Liver (tissue), 9 donors: ENCODE measurements around the gene TSPEAR. TPM values are rescaled to one million over a fixed set of nuclear protein-coding genes. Genes with fewer than 3 reads are reported as not detected.

Source experiments
- DNase-seq: peaks from one replicate; pipeline ENCODE4 v3.0.0-alpha.2; 2017; ENCODE audit warnings: low spot score
- H3K27ac ChIP-seq, 2 donors: one replicate each; pipeline ENCODE4 v1.7.0; 2013; ENCODE audit warnings: inconsistent platforms in 2 of 2, low read length in 2 of 2, control low read depth in 1 of 2, low read depth in 1 of 2, mild to moderate bottlenecking in 1 of 2
- H3K27me3 ChIP-seq, 4 donors: one replicate each; pipeline versions ENCODE4 v1.6.1 to v1.7.0; 2013; ENCODE audit warnings: low read length in 3 of 4, inconsistent platforms in 1 of 4, mild to moderate bottlenecking in 1 of 4, moderate library complexity in 1 of 4; ENCODE audit not compliant: control insufficient read depth in 4 of 4, insufficient read depth in 4 of 4
- H3K36me3 ChIP-seq, 4 donors: one replicate each; pipeline versions ENCODE4 v1.6.1 to v1.7.0; 2013; ENCODE audit warnings: low read length in 3 of 4, mild to moderate bottlenecking in 3 of 4, low read depth in 1 of 4, moderate library complexity in 1 of 4; ENCODE audit not compliant: control insufficient read depth in 4 of 4, insufficient read depth in 3 of 4
- H3K4me1 ChIP-seq, 4 donors: one replicate each; pipeline versions ENCODE4 v1.6.1 to v1.7.0; 2013; ENCODE audit warnings: low read length in 3 of 4, mild to moderate bottlenecking in 3 of 4, moderate library complexity in 1 of 4; ENCODE audit not compliant: control insufficient read depth in 4 of 4, insufficient read depth in 4 of 4
- H3K4me3 ChIP-seq, 3 donors: one replicate each; pipeline versions ENCODE4 v1.6.1 to v1.7.0; 2013; ENCODE audit warnings: low read length in 3 of 3, control low read depth in 1 of 3, low read depth in 1 of 3, mild to moderate bottlenecking in 1 of 3
- H3K9ac ChIP-seq, 2 donors: one replicate each; pipeline ENCODE4 v1.7.0; 2013; ENCODE audit warnings: low read length in 2 of 2, mild to moderate bottlenecking in 2 of 2, moderate library complexity in 2 of 2, control low read depth in 1 of 2, low read depth in 1 of 2
- H3K9me3 ChIP-seq, 4 donors: one replicate each; pipeline versions ENCODE4 v1.6.1 to v1.7.0; 2013; ENCODE audit warnings: low read length in 3 of 4; ENCODE audit not compliant: control insufficient read depth in 4 of 4
- FOXA1 ChIP-seq: IDR thresholded peaks from 2 replicates; pipeline ENCODE4 v1.6.1; 2016; ENCODE audit warnings: antibody characterized with exemption
- FOXA2 ChIP-seq: IDR thresholded peaks from 2 replicates; pipeline ENCODE4 v1.6.1; 2016; ENCODE audit warnings: antibody characterized with exemption
- GABPA ChIP-seq, 2 donors: IDR thresholded peaks in 1 of 2; conservative IDR thresholded peaks in 1 of 2; 2 replicates each; pipeline ENCODE4 v1.6.1; 2016; ENCODE audit warnings: antibody characterized with exemption in 2 of 2, mild to moderate bottlenecking in 1 of 2, moderate library complexity in 1 of 2
- HNF4A ChIP-seq, 2 donors: conservative IDR thresholded peaks; 2 replicates each; pipeline ENCODE4 v1.6.1; 2016; ENCODE audit warnings: antibody characterized with exemption in 2 of 2, mild to moderate bottlenecking in 2 of 2
- JUND ChIP-seq, 2 donors: IDR thresholded peaks; 2 replicates each; pipeline ENCODE4 v1.6.1; 2016; ENCODE audit warnings: antibody characterized with exemption in 2 of 2
- NR2F2 ChIP-seq: IDR thresholded peaks from 2 replicates; pipeline ENCODE4 v1.6.1; 2016; ENCODE audit warnings: antibody characterized with exemption
- RAD21 ChIP-seq, 2 donors: IDR thresholded peaks; 2 replicates each; pipeline ENCODE4 v1.6.1; 2016; ENCODE audit warnings: antibody characterized with exemption in 2 of 2, mild to moderate bottlenecking in 2 of 2
- REST ChIP-seq: IDR thresholded peaks from 2 replicates; pipeline ENCODE4 v1.6.1; 2016; ENCODE audit warnings: antibody characterized with exemption, mild to moderate bottlenecking
- RXRA ChIP-seq, 2 donors: IDR thresholded peaks; 2 replicates each; pipeline ENCODE4 v1.6.1; 2017 to 2018; ENCODE audit warnings: antibody characterized with exemption in 2 of 2, mild to moderate bottlenecking in 1 of 2
- SP1 ChIP-seq: IDR thresholded peaks from 2 replicates; pipeline ENCODE4 v1.6.1; 2018; ENCODE audit warnings: antibody characterized with exemption, mild to moderate bottlenecking
- YY1 ChIP-seq: IDR thresholded peaks from 2 replicates; pipeline ENCODE4 v1.6.1; 2016; ENCODE audit warnings: antibody characterized with exemption, mild to moderate bottlenecking
- ZBTB33 ChIP-seq: IDR thresholded peaks from 2 replicates; pipeline ENCODE4 v1.6.1; 2016; ENCODE audit warnings: antibody characterized with exemption
- WGBS: extraction: QIAGEN DNeasy Blood & Tissue Kit; methylation state at CpG from one replicate; pipeline ENCODE4 v1.1.7; 2013; 5-methylcytosine and 5-hydroxymethylcytosine counted together
- polyA plus RNA-seq, 2 donors: library from polyadenylated mRNA; stranded (reverse) in 1 of 2; unstranded in 1 of 2; fragments of 200-250 nt in 1 of 2; fragments of >200 nt in 1 of 2; fragmentation: Nextera tagmentation in 1 of 2; extraction: Ambion mirVana in 1 of 2; gene quantifications; one replicate each; pipeline versions ENCODE4 v1.2.1 to v1.2.3, GENCODE V29; 2013 to 2015
- total RNA-seq, 2 donors: library from RNA; depleted of rRNA; stranded (reverse); fragments of >200 nt; gene quantifications; one replicate each; pipeline ENCODE4 v1.2.3, GENCODE V29; 2014
- TF ChIP-seq, protein P1 (sequence below): fragments of 150-350 bp; IDR thresholded peaks from 2 replicates; pipeline ENCODE4 v1.5.1; 2017; ENCODE audit warnings: improper control_type of control experiment, low read depth, low read length; ENCODE audit not compliant: missing input control
- TF ChIP-seq, protein P2 (sequence below): IDR thresholded peaks from 2 replicates; pipeline ENCODE4 v1.6.1; 2016; ENCODE audit warnings: antibody characterized with exemption
- TF ChIP-seq, protein P3 (sequence below): IDR thresholded peaks from 2 replicates; pipeline ENCODE4 v1.6.1; 2016; ENCODE audit warnings: antibody characterized with exemption
- donor health status: healthy.
- donor health status: healthy.
- donor health status: healthy.
- donor health status: healthy.
- donor health status: healthy.

TSPEAR gene
- total and polyA plus RNA-seq, 4 donors = under 0.01 to 0.14 (median 0.01) TPM; not detected in 1

- H3K36me3 ChIP-seq = no peaks in the 10 kb centered on the region
- no peak overlapping the region for H3K9ac ChIP-seq
- DNase-seq = no peak
- no peak overlapping the region for H3K27ac ChIP-seq
- H3K9me3 ChIP-seq = no peaks in the 10 kb centered on the region
- no peak overlapping the region for H3K4me3 ChIP-seq
- TF ChIP-seq, protein P1, sequence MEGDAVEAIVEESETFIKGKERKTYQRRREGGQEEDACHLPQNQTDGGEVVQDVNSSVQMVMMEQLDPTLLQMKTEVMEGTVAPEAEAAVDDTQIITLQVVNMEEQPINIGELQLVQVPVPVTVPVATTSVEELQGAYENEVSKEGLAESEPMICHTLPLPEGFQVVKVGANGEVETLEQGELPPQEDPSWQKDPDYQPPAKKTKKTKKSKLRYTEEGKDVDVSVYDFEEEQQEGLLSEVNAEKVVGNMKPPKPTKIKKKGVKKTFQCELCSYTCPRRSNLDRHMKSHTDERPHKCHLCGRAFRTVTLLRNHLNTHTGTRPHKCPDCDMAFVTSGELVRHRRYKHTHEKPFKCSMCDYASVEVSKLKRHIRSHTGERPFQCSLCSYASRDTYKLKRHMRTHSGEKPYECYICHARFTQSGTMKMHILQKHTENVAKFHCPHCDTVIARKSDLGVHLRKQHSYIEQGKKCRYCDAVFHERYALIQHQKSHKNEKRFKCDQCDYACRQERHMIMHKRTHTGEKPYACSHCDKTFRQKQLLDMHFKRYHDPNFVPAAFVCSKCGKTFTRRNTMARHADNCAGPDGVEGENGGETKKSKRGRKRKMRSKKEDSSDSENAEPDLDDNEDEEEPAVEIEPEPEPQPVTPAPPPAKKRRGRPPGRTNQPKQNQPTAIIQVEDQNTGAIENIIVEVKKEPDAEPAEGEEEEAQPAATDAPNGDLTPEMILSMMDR = no peak
- TF ChIP-seq HNF4A (conservative IDR thresholded peaks at IDR 0.05) (no peak), NR2F2 (no peak)
- WGBS = 73% methylated on average over 7 of the region's 7 CpGs
- H3K4me1 ChIP-seq = no peaks in the 10 kb centered on the region
- H3K27me3 ChIP-seq = no peaks in the 10 kb centered on the region
Observed at GRCh38 chr21:44535963-44536362, 175.4 kb downstream of the TSPEAR start.

GRCh38 chr21:44534688-44535087 is 176.7 kb downstream of the TSPEAR start:
- DNase-seq = no peak
- Histone ChIP-seq H3K27ac (no peak overlapping the region), H3K36me3 (no peaks in the 10 kb centered on the region), H3K9me3 (no peaks in the 10 kb centered on the region), H3K27me3 (no peaks in the 10 kb centered on the region), H3K9ac (no peak overlapping the region), H3K4me1 (no peaks in the 10 kb centered on the region), H3K4me3 (no peak overlapping the region)
- TF ChIP-seq, protein P2, sequence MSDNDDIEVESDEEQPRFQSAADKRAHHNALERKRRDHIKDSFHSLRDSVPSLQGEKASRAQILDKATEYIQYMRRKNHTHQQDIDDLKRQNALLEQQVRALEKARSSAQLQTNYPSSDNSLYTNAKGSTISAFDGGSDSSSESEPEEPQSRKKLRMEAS = no peak
- TF ChIP-seq RAD21 (IDR thresholded peaks at IDR 0.05) = no peak
- 94% methylated on average over 6 of the region's 6 CpGs for WGBS

DNA sequence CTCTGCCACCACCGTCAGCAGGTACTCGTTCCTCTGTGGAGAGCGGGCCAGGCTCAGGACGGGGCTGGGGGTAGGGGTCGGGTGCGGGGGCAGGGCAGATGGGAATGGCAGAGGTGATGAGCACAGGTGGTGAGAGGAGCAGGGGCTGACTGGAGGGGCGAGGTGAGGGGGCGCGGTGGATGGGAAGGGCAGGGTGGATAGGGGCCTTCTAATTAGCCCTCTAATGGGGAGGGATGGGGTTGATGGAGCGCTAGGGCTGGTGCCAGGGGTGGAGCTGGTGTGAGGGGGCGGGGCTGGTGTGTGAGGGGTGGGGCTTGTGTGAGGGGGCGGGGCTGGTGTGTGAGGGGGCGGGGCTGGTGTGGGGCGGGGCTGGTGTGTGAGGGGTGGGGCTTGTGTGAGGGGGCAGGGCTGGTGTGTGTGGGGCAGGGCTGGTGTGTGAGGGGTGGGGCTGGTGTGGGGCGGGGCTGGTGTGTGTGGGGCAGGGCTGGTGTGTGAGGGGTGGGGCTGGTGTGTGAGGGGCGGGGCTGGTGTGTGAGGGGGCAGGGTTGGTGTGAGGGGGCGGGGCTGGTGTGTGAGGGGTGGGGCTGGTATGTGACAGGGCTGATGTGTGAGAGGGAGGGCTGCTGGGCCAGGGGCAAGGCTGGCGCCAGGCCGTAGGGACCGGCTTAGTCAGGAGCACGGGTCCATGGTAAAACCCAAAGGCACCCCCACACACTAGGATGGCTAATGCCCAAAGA is 177.3 kb downstream of the TSPEAR start:
- Histone ChIP-seq H3K9me3 (no peaks in the 10 kb centered on the region), H3K4me3 (no peak overlapping the region), H3K4me1 (no peaks in the 10 kb centered on the region), H3K9ac (no peak overlapping the region), H3K27ac (no peak overlapping the region), H3K36me3 (no peaks in the 10 kb centered on the region), H3K27me3 (no peaks in the 10 kb centered on the region)
- 86% methylated on average over 21 of the region's 21 CpGs for WGBS
- no peak for DNase-seq
- no peak for TF ChIP-seq ZBTB33
- TF ChIP-seq JUND (IDR thresholded peaks at IDR 0.05) = no peak
- TF ChIP-seq FOXA2 = no peak
- no peak for TF ChIP-seq YY1
- TF ChIP-seq FOXA1 = no peak
- no peak for TF ChIP-seq REST
- no peak for TF ChIP-seq SP1
- no peak for TF ChIP-seq RXRA (IDR thresholded peaks at IDR 0.05)
- TF ChIP-seq, protein P3, sequence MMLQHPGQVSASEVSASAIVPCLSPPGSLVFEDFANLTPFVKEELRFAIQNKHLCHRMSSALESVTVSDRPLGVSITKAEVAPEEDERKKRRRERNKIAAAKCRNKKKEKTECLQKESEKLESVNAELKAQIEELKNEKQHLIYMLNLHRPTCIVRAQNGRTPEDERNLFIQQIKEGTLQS = no peak
- TF ChIP-seq RAD21 (IDR thresholded peaks at IDR 0.05) = no peak
- TF ChIP-seq HNF4A (conservative IDR thresholded peaks at IDR 0.05) = no peak
- TF ChIP-seq NR2F2 = no peak
- TF ChIP-seq, protein P2 = no peak
- no peak for TF ChIP-seq GABPA (IDR thresholded peaks at IDR 0.05 in 1 of 2, conservative IDR thresholded peaks at IDR 0.05 in 1 of 2)
